ENCODE measurements around the gene PDGFD. TPM values are rescaled to one million over a fixed set of nuclear protein-coding genes. Genes with fewer than 3 reads are reported as not detected.

PDGFD gene
- total and polyA plus RNA-seq, 12 donors: 6.0 to 17.5 (median 10.7) TPM

DNA sequence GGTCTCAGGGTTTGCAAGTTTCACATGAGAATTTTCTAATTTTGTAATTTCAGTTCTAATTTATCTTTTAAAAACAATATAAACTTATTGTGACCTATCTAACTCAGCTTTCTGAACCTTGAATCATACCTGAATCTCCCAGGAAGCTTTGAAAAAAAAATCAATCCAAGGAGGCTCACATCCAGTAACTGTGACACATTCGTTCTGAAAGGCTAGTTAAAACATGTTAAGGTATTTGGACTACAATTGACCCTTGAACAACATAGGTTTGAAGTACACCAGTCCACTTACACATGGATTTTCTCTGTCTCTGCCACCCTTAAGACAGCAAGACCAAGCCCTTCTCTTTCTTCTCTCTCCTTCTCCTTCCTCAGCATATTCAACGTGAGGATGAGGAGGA lies 87.5 kb downstream of the PDGFD start:
- Histone ChIP-seq H3K27ac (no peak overlapping the region), H3K9me3 (no peaks in the 10 kb centered on the region), H3K4me1 (peaks cover 0 to 23% (median 8%) of the 10 kb centered on the region in 9 donors), H3K4me3 (no peak overlapping the region), H3K36me3 (no peaks in the 10 kb centered on the region), H3K27me3 (no peaks in the 10 kb centered on the region)
- DNase-seq: no peak
- WGBS, 2 donors: 81 to 88% methylated on average over 2 of the region's 2 CpGs
- TF ChIP-seq, protein P1, sequence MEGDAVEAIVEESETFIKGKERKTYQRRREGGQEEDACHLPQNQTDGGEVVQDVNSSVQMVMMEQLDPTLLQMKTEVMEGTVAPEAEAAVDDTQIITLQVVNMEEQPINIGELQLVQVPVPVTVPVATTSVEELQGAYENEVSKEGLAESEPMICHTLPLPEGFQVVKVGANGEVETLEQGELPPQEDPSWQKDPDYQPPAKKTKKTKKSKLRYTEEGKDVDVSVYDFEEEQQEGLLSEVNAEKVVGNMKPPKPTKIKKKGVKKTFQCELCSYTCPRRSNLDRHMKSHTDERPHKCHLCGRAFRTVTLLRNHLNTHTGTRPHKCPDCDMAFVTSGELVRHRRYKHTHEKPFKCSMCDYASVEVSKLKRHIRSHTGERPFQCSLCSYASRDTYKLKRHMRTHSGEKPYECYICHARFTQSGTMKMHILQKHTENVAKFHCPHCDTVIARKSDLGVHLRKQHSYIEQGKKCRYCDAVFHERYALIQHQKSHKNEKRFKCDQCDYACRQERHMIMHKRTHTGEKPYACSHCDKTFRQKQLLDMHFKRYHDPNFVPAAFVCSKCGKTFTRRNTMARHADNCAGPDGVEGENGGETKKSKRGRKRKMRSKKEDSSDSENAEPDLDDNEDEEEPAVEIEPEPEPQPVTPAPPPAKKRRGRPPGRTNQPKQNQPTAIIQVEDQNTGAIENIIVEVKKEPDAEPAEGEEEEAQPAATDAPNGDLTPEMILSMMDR (IDR thresholded peaks at IDR 0.05): no peak
- intact Hi-C loops (cut with DNase I): no loop called here
- ATAC-seq: no peak

DNA sequence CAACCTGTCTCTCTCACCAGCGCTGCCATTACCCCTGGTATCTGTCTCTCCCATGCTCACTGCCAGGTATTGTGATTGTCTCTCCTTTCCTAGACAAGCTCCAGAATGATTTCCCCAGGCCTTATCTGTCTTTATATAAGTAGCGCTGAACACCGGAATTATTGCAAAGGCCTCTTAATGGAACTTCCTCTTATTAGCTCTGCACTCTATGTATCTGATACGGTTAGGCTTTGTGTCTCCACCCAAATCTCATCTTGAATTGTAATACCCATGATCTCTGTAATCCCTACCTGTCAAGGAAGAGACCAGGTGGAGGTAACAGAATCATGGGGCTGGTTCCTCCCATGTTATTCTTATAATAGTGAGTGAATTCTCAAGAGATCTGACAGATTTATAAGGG lies 88.2 kb downstream of the PDGFD start:
- H3K4me1 ChIP-seq: peaks cover 0 to 23% (median 8%) of the 10 kb centered on the region in 9 donors

DNA sequence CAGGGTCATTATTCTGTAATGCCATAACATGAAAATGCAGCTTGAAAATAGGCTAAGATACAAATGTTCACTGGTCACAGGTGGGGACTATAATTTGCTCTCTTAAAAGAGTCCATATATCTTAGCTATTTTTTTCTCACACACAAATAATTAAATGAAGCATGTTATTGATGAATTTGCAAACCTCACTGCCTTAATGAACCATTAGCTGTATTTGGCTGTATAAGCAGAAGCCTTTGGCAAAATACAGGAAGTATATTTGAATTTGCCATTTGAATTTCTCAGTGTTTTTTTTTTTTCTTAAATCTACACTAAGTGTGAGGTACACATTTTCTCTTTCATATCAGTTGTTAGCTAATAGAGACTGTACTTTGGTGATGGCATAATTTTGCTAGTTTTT lies 88.9 kb downstream of the PDGFD start:
- Histone ChIP-seq H3K4me1 (peaks cover 0 to 23% (median 8%) of the 10 kb centered on the region in 9 donors), H3K9me3 (no peaks in the 10 kb centered on the region), H3K27me3 (no peaks in the 10 kb centered on the region), H3K4me3 (no peak overlapping the region), H3K36me3 (no peaks in the 10 kb centered on the region), H3K27ac (no peak overlapping the region)
- TF ChIP-seq, protein P1 (IDR thresholded peaks at IDR 0.05): no peak
- intact Hi-C loops (cut with DNase I): no loop called here
- DNase-seq (no peak), ATAC-seq (no peak)

More for the DNA sequence above, 88.2 kb downstream of the PDGFD start:
- Histone ChIP-seq H3K4me3 (no peak overlapping the region), H3K27me3 (no peaks in the 10 kb centered on the region), H3K9me3 (no peaks in the 10 kb centered on the region), H3K27ac (peak overlapping the region in 1 of 10 donors; percentile 40), H3K36me3 (no peaks in the 10 kb centered on the region)
- WGBS, 2 donors: 82 to 87% methylated on average over 4 of the region's 4 CpGs
- intact Hi-C loops (cut with DNase I): no loop called here
- DNase-seq: no peak
- TF ChIP-seq, protein P1 (IDR thresholded peaks at IDR 0.05): no peak
- ATAC-seq: no peak

DNA sequence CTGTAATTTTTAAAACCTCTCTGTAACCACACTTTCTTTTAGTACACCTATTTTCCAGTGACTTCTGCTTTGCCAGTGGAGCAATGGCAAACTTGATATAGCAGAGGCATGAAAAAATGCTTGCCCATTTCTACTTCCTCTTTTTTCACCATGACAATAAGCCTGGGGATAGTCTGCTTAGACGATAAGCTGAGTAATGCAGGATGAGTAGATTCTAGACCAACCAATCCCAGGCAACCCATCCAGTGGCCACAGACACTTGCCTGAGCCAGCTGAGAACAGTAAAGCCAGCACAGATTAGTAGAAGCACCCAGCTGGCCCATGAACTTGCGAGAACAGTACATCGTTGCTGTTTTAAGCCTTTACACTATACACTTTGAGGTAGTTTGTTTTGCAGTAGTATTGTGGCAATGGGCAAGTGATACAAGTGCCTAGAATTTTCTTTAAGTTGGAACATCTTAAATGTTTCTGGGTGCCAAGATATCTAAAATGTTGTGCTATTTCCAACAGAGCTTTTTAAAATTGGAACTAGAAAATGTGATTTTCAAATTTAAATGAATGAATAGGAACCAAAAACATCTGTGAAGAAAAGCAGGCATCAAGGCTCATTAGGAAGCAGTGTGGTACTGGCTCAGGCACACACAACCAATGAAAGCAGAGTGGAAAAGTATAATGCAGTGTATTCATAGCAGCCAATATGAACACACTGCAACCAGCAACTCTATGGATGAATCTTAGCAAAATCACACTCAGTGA lies 89.8 kb downstream of the PDGFD start:
- Histone ChIP-seq H3K9me3 (no peaks in the 10 kb centered on the region), H3K36me3 (no peaks in the 10 kb centered on the region), H3K4me3 (no peak overlapping the region), H3K27ac (no peak overlapping the region), H3K4me1 (peaks cover 0 to 23% (median 8%) of the 10 kb centered on the region in 9 donors), H3K27me3 (no peaks in the 10 kb centered on the region)
- ATAC-seq (peak in 6 of 8 donors; percentile 44 to 66 (median 52)), DNase-seq (no peak)
- intact Hi-C loops (cut with DNase I): no loop called here
- WGBS, 2 donors: 50 to 51% methylated on average over 3 of the region's 3 CpGs
- TF ChIP-seq, protein P1 (IDR thresholded peaks at IDR 0.05): no peak

All from heart right ventricle (tissue), 16 donors.